Neural cell (in vitro differentiated cells): ENCODE measurements around the gene EFTUD2. TPM values are rescaled to one million over a fixed set of nuclear protein-coding genes. Genes with fewer than 3 reads are reported as not detected.

Experiments
- H2AFZ ChIP-seq: fragments of 200-600, 300-800 bp; sonication (generic), shearing (Covaris generic); 2 replicates; pipeline ENCODE4 v1.6.0; 2014; ENCODE audit warnings: low read depth, mild to moderate bottlenecking, antibody characterized with exemption, low read length, moderate library complexity
- H3F3A ChIP-seq: fragments of 200-600 bp; shearing (Covaris generic); 2 replicates; pipeline ENCODE4 v1.6.1; 2016; ENCODE audit warnings: mild to moderate bottlenecking, moderate library complexity, mixed read lengths, antibody characterized with exemption, low read length; ENCODE audit not compliant: insufficient read depth, poor library complexity, severe bottlenecking
- H3K27ac ChIP-seq: fragments of 200-600, 300-800 bp; sonication (generic), shearing (Covaris generic); 2 replicates; pipeline ENCODE4 v1.5.1; 2014; ENCODE audit warnings: mild to moderate bottlenecking, low read length, moderate library complexity
- H3K27me3 ChIP-seq: fragments of 300-800, 200-600 bp; sonication (generic), shearing (Covaris generic); 2 replicates; pipeline ENCODE4 v1.6.0; 2014; ENCODE audit warnings: mild to moderate bottlenecking, low read depth, low read length, moderate library complexity; ENCODE audit not compliant: insufficient read depth
- H3K36me3 ChIP-seq: fragments of 300-800, 200-600 bp; sonication (generic), shearing (Covaris generic); 2 replicates; pipeline ENCODE4 v1.5.1; 2014; ENCODE audit warnings: mild to moderate bottlenecking, antibody characterized with exemption, low read length, moderate library complexity; ENCODE audit not compliant: insufficient read depth
- H3K4me2 ChIP-seq: fragments of 300-800, 200-600 bp; sonication (generic), shearing (Covaris generic); 2 replicates; pipeline ENCODE4 v1.6.0; 2014; ENCODE audit warnings: mild to moderate bottlenecking, low read length
- H3K4me3 ChIP-seq: fragments of 300-800, 200-600 bp; sonication (generic), shearing (Covaris generic); 2 replicates; pipeline ENCODE4 v1.5.1; 2014; ENCODE audit warnings: mild to moderate bottlenecking, low read length, moderate library complexity
- H3K79me2 ChIP-seq: fragments of 200-600 bp; shearing (Covaris generic); replicated peaks from 2 replicates; pipeline ENCODE4 v1.6.0; 2014; ENCODE audit warnings: mild to moderate bottlenecking, low read length, moderate library complexity; ENCODE audit not compliant: insufficient read depth
- H3K9ac ChIP-seq: fragments of 300-800, 200-600 bp; sonication (generic), shearing (Covaris generic); 2 replicates; pipeline ENCODE4 v1.6.1; 2016; ENCODE audit warnings: mild to moderate bottlenecking, low read length, mixed read lengths
- H3K9me2 ChIP-seq: fragments of 200-600 bp; shearing (Covaris generic); 2 replicates; pipeline ENCODE4 v1.6.1; 2016; ENCODE audit warnings: mild to moderate bottlenecking, low read length, mixed read lengths; ENCODE audit not compliant: insufficient read depth
- H3K9me3 ChIP-seq: fragments of 200-600, 300-800 bp; sonication (generic), shearing (Covaris generic); 2 replicates; pipeline ENCODE4 v1.6.1; 2016; ENCODE audit warnings: mild to moderate bottlenecking, mixed run types, low read length, moderate library complexity, mixed read lengths
- H4K20me1 ChIP-seq: fragments of 200-600 bp; shearing (Covaris generic); 2 replicates; pipeline ENCODE4 v1.6.1; 2016; ENCODE audit warnings: mild to moderate bottlenecking, mixed run types; ENCODE audit not compliant: insufficient read depth
- CTCF ChIP-seq: fragments of 450-650 bp; IDR thresholded peaks from 2 replicates; pipeline ENCODE4 v1.5.1; 2014; ENCODE audit warnings: antibody characterized with exemption, mild to moderate bottlenecking, moderate library complexity; ENCODE audit not compliant: poor library complexity, severe bottlenecking
- EP300 ChIP-seq: fragments of 450-650 bp; conservative IDR thresholded peaks from 2 replicates; pipeline ENCODE4 v1.6.1; 2014; ENCODE audit warnings: antibody characterized with exemption, mild to moderate bottlenecking, moderate library complexity; ENCODE audit not compliant: poor library complexity, severe bottlenecking
- EZH2 ChIP-seq: fragments of 200-600, 300-800 bp; shearing (Covaris generic), sonication (generic); IDR thresholded peaks from 2 replicates; pipeline ENCODE4 v1.6.1; 2014; ENCODE audit warnings: antibody characterized with exemption, low read length, borderline replicate concordance, mild to moderate bottlenecking; ENCODE audit not compliant: insufficient read depth, poor library complexity, severe bottlenecking
- MXI1 ChIP-seq: fragments of 450-650 bp; conservative IDR thresholded peaks from 2 replicates; pipeline ENCODE4 v1.6.1; 2014; ENCODE audit warnings: antibody characterized with exemption, mild to moderate bottlenecking; ENCODE audit not compliant: poor library complexity, severe bottlenecking
- POLR2AphosphoS5 ChIP-seq: IDR thresholded peaks from 2 replicates; pipeline ENCODE4 v1.6.1; 2012
- RAD21 ChIP-seq: fragments of 450-650 bp; conservative IDR thresholded peaks from 2 replicates; pipeline ENCODE4 v1.6.1; 2014; ENCODE audit warnings: antibody characterized with exemption, mild to moderate bottlenecking, moderate library complexity
- REST ChIP-seq: IDR thresholded peaks from 2 replicates; pipeline ENCODE4 v1.6.1; 2012; ENCODE audit warnings: borderline replicate concordance
- SMC3 ChIP-seq: fragments of 450-650 bp; conservative IDR thresholded peaks from 2 replicates; pipeline ENCODE4 v1.6.1; 2014; ENCODE audit warnings: antibody characterized with exemption, mild to moderate bottlenecking, moderate library complexity; ENCODE audit not compliant: poor library complexity
- TAF1 ChIP-seq: IDR thresholded peaks from 2 replicates; pipeline ENCODE4 v1.6.1; 2012; ENCODE audit warnings: low read depth
- polyA plus RNA-seq: library from polyadenylated mRNA; depleted of rRNA; stranded (reverse); fragments of >200 nt; gene quantifications from 2 replicates; pipeline ENCODE4 v1.2.3, GENCODE V29; 2014

EFTUD2 gene
- polyA plus RNA-seq, 1 donor from 2014 or later, result 69.4 TPM

- H3K27ac ChIP-seq, result no peak overlapping the region
- peaks cover 42% of the 10 kb centered on the region for H3K79me2 ChIP-seq
- no peak overlapping the region for H3K4me2 ChIP-seq
- TF ChIP-seq RAD21 (no peak), MXI1 (no peak), TAF1 (no peak), CTCF (no peak), EP300 (no peak), SMC3 (no peak), POLR2AphosphoS5 (no peak), EZH2 (no peak), REST (no peak)
- no peak overlapping the region for H2AFZ ChIP-seq
- H3K9me3 ChIP-seq, result no peaks in the 10 kb centered on the region
- no peaks in the 10 kb centered on the region for H4K20me1 ChIP-seq
- H3K27me3 ChIP-seq, result no peaks in the 10 kb centered on the region
- no peaks in the 10 kb centered on the region for H3F3A ChIP-seq
- H3K9me2 ChIP-seq, result no peaks in the 10 kb centered on the region
- H3K9ac ChIP-seq, result no peak overlapping the region
- no peaks in the 10 kb centered on the region for H3K36me3 ChIP-seq
- no peak overlapping the region for H3K4me3 ChIP-seq
Observed at GRCh38 chr17:44942456-44942855, 43.2 kb upstream of the EFTUD2 start.

- H3F3A ChIP-seq, result no peaks in the 10 kb centered on the region
- TF ChIP-seq EZH2, result no peak
- TF ChIP-seq EP300, result no peak
- TF ChIP-seq SMC3, result no peak
- no peak for TF ChIP-seq TAF1
- no peak for TF ChIP-seq REST
- no peak for TF ChIP-seq POLR2AphosphoS5
- no peak for TF ChIP-seq MXI1
- no peak for TF ChIP-seq RAD21
- TF ChIP-seq CTCF, result no peak
- no peaks in the 10 kb centered on the region for H3K27me3 ChIP-seq
- H3K9me2 ChIP-seq, result no peaks in the 10 kb centered on the region
- no peak overlapping the region for H3K27ac ChIP-seq
- no peaks in the 10 kb centered on the region for H3K36me3 ChIP-seq
- no peak overlapping the region for H3K4me2 ChIP-seq
- H3K9ac ChIP-seq, result no peak overlapping the region
- H3K9me3 ChIP-seq, result no peaks in the 10 kb centered on the region
- no peaks in the 10 kb centered on the region for H4K20me1 ChIP-seq
- no peak overlapping the region for H3K4me3 ChIP-seq
- no peak overlapping the region for H2AFZ ChIP-seq
- peaks cover 39% of the 10 kb centered on the region for H3K79me2 ChIP-seq
Observed at GRCh38 chr17:44941712-44942331, 42.6 kb upstream of the EFTUD2 start.
